HG03432 (cell line): ENCODE measurements around the gene GPN1.
A peak's percentile ranks its signal among the peaks of the same experiment; 100 is the strongest.
"Not testable (repeated sequence)": the region's sequence is repeated elsewhere in the genome, so short reads cannot be mapped to it uniquely, and the experiment has no call there.

Experiments used
- ATAC-seq: cut with Tn5 transposase; IDR thresholded peaks from one replicate; pipeline ENCODE4 v1.9.1; 2021; ENCODE audit warnings: mild to moderate bottlenecking, moderate library complexity; ENCODE audit not compliant: unreplicated experiment

The GPN1 gene

GRCh38 chr2:27626921-27627320 is 1.9 kb upstream of the GPN1 start:
- ATAC-seq: not testable (repeated sequence)

GRCh38 chr2:27627963-27628766 is 685 bp upstream of the GPN1 start:
- ATAC-seq: peak; percentile 32

- not testable (repeated sequence) for ATAC-seq
These were observed 1.4 kb downstream of the GPN1 start for GRCh38 chr2:27630257-27630656.

GRCh38 chr2:27634291-27634690 is 5.4 kb downstream of the GPN1 start:
- no peak for ATAC-seq

GRCh38 chr2:27636766-27637165 is 7.9 kb downstream of the GPN1 start:
- no peak for ATAC-seq

- ATAC-seq: no peak
These were observed 9.3 kb downstream of the GPN1 start for GRCh38 chr2:27638037-27638637.

GRCh38 chr2:27638709-27639108 is 9.9 kb downstream of the GPN1 start:
- ATAC-seq: no peak

- no peak for ATAC-seq
These were observed 11.9 kb downstream of the GPN1 start for GRCh38 chr2:27640722-27641245.

GRCh38 chr2:27645197-27645596 is 16.3 kb downstream of the GPN1 start:
- ATAC-seq: no peak

GRCh38 chr2:27647289-27647688 is 18.4 kb downstream of the GPN1 start:
- no peak for ATAC-seq

- no peak for ATAC-seq
These were observed 18.9 kb downstream of the GPN1 start for GRCh38 chr2:27647737-27648136.

GRCh38 chr2:27651056-27651455 is 22.2 kb downstream of the GPN1 start:
- no peak for ATAC-seq

- ATAC-seq: no peak
These were observed 23.5 kb downstream of the GPN1 start for GRCh38 chr2:27652341-27652740.

- no peak for ATAC-seq
These were observed 23.9 kb downstream of the GPN1 start for GRCh38 chr2:27652790-27653189.

GRCh38 chr2:27653397-27653796 is 24.5 kb downstream of the GPN1 start:
- no peak for ATAC-seq

- no peak for ATAC-seq
These were observed 26.5 kb downstream of the GPN1 start for GRCh38 chr2:27655155-27655951.

GRCh38 chr2:27661371-27661770 is 32.5 kb downstream of the GPN1 start:
- ATAC-seq: no peak

- peak; percentile 77 for ATAC-seq
These were observed 34.7 kb downstream of the GPN1 start, which contains the start of the genes SLC4A1AP and SUPT7L for GRCh38 chr2:27663285-27664153. Gene SLC4A1AP, plus strand, starts transcription at chr2:27663889. Its CDS starts 26 bp downstream, at chr2:27663915. Gene SUPT7L, minus strand, starts transcription at chr2:27663614. Its CDS starts 1,422 bp downstream, at chr2:27662192.

- ATAC-seq: peak; percentile 30
These were observed 35.3 kb downstream of the GPN1 start for GRCh38 chr2:27664154-27664574.
